AML-193 (cell line): Measurements from ENCODE around the gene ISM1.
A peak's percentile ranks its signal among the peaks of the same experiment; 100 is the strongest.

ENCODE experiments used
- DNase-seq, 2 experiments: peaks; one replicate each; lab custom pipeline; 2025; lab: John Stamatoyannopoulos, UW

ISM1 gene

GRCh38 chr20:13283869-13284829 lies 63.1 kb downstream of the ISM1 start:
- no peak for DNase-seq

- DNase-seq = no peak
Measured at GRCh38 chr20:13284830-13285229, 63.8 kb downstream of the ISM1 start.

DNA sequence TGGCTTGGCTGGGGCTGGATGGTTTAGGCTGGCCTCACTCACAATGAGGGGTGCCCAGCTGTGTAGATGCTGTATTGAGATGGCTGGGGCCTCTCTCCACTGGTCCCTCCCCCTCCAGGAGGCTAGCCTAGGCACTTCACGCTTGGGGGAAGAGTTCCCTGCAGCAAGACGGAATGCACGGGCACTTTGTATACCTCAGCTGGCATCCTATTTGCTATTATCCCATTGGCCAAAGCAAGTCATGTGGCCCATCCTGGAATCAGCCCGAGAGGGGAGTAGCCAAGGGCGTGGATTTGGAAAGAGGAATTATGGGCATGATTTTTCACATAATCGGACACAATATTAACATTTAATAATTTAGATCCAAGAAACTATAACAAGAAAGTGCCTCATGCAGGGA lies 64.3 kb downstream of the ISM1 start:
- DNase-seq = no peak

DNA sequence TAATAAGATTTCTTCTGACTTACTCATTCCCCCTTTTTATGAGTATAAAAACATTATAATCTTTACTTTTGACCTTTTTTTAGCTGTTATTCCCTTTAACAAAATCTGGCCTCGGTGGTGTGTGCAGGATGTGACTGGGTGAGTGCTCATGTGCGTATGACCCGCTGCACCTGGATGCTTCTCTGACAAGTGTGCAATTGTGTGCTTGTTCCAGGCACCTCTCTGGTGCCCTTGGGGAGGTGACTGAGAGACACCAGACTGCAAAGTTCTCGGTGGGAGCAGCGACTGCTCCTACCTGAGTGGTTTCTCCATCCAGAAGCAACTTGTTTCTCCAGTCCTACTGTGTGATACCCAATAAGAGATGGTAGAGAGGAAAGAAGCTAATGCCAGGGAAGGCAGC lies 65.0 kb downstream of the ISM1 start:
- DNase-seq = no peak

GRCh38 chr20:13286607-13287006 lies 65.5 kb downstream of the ISM1 start:
- no peak for DNase-seq

DNA sequence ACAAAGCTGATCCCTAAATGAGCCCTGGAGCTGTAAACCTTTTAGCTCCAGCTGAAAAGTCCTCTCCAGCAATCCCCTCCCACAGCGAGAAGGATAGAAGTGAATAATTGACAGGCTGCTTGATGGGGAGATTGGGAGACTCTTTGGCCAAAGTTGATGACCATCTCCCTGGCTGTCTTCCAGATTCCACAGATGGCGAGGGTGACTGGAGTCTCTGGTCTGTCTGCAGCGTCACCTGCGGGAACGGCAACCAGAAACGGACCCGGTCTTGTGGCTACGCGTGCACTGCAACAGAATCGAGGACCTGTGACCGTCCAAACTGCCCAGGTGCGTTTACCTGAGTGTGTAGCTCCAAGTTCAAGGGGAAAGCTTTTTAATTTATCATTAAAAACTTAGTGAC lies 67.3 kb downstream of the ISM1 start:
- no peak for DNase-seq

GRCh38 chr20:13289031-13289430 lies 68.0 kb downstream of the ISM1 start:
- no peak for DNase-seq

GRCh38 chr20:13290724-13291123 lies 69.7 kb downstream of the ISM1 start:
- no peak for DNase-seq

DNA sequence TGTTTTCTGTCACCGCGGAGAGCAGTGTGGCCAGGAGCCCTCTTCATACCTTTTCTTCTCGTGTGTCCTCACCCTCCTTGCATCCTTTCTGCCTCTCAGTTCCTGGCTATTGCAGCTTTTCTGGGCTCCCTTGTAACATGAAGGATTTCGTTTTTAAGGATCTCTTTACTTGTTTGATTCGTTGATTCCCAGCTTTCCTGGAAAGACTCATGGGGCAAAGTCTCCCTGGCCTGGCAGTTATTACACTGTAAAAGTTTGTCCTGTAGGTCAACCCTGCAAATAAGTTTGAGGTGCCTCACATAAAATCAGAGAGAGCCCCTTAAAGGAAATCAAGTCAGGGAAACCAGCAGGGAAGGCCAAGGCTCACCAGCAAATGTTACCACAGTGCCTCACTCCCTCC lies 70.1 kb downstream of the ISM1 start:
- DNase-seq = no peak

DNA sequence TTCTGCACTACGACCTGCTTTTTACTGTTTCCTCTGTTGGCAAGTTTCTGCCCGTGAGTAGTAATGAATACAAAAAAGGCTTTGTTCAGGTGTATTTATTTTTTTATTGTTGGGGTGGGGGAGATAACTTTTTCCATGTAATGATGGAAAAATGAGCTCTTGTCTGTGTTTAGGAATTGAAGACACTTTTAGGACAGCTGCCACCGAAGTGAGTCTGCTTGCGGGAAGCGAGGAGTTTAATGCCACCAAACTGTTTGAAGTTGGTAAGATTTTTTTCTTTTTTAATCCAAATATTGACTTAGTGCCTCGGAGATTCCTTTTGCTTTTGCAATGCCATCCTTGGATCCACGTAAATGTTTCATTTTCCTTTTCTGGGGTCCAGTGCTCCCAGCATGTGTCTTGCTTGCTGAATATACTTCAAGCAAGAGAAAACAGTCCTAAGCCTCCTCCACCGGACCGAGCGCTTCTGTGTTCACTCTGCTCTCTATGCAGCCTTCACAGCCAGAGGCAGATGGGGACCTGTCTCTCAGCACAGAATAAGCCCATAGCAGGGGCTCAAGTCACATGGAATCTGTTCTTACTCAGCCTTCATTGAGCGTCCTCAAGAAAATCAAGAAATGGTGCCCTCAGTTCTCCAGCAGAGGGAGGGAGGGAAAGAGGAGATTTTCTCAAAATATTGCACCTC lies 71.3 kb downstream of the ISM1 start:
- no peak for DNase-seq

DNA sequence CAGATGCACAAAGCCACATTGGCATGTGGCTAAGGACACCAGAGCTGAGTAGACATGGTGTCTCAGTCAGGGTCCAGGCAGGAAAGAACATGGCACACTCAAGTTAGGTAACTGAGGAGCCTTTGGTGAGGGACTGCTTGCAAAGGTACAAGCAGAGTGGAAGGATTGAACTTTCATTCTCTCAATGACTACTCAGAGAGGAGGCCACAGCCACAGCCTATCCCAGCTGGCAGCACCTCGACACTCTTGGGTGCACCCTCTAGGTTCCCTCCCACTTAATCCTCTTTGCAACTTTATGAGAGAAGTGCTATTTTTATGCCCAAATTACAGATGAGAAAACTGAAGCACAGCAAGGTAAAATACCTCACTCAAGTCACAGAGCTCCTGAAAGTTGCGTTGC lies 73.4 kb downstream of the ISM1 start:
- no peak for DNase-seq

DNA sequence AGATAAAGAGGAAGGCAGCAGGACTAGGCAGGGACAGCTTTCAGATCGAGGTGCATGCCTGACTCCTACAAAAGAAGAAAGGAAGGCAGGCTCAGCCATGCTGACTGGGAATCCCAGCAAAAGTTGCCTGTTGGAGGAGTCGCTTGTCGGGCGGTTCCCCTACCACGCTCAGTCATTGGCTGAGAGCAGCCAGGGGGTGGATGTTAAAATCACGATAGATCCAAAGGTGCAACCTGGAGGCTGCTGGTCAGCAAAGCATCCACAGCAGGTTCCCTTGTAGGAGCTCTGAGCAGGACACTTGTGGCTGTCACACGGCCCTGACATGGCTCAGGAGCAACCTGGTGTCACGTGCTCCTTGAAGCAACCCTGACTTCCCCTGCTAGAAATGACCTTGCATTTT lies 74.6 kb downstream of the ISM1 start:
- DNase-seq = no peak

DNA sequence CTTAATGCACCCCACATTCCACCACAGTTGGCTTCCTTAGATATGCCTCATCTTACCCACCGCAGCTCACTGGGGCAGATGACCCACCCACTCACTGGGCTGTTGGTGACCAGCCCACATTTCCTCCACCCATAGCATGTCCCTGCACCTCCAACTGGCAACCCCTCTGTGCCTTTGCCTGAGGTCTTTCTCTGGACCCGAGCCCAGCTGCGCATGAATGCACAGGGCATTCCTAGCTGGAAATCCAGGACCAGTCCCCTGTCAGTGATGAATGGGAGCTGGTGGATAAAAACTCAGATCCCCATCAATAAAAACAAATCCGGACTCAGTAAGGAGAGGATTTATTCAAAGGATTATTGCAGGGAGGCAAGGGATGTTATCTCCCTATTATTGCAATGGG lies 75.0 kb downstream of the ISM1 start:
- no peak for DNase-seq

DNA sequence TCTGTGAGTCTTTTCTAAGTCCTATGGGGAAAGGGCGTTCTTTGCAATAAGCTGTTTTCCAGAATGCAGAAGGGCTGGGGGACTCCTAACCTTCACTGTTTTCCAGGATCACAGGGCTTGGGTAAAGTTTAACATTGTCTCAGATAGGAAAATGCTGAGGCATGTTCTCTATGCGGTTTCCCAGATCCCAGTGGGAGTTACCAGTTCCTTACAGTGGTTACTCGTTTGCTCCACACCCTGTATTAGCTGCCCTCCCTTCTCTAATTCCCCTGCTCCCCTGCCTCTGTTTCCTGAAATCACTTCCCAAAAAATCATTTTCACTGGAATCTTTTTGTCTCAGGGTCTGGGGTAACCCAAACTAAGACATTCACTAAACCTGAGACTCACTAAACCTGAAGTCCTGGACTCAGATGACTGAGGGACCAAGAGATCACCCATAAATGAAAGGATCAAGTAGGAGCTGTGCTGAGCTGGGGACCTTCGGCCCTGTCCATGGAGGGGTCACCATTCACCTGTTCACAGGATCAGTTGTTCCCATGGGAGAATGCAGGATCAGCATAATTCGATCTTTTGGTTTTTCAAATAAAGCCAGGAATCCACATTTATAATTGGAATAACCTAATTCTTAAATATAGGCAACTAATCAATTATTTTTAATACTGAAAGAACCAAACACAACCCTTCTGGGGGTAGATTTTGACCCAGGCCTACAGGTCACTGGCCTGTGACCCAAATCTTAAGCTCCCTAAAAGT lies 76.2 kb downstream of the ISM1 start:
- DNase-seq = no peak

DNA sequence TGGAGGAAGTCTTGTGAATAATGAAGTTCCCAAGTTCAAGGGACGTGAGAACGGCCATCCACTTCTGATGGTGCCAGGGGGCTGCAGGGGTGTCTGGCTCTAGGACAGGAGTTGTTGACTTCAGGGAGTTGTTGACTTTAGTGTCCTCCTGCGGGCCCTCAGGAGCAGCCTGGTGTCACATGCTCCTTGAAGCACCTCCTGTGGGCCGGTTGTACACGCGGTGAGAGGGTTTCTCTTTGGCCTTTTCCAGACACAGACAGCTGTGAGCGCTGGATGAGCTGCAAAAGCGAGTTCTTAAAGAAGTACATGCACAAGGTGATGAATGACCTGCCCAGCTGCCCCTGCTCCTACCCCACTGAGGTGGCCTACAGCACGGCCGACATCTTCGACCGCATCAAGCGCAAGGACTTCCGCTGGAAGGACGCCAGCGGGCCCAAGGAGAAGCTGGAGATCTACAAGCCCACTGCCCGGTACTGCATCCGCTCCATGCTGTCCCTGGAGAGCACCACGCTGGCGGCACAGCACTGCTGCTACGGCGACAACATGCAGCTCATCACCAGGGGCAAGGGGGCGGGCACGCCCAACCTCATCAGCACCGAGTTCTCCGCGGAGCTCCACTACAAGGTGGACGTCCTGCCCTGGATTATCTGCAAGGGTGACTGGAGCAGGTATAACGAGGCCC lies 77.8 kb downstream of the ISM1 start:
- no peak for DNase-seq

- DNase-seq = no peak
Measured at GRCh38 chr20:13299401-13299800, 78.3 kb downstream of the ISM1 start.

DNA sequence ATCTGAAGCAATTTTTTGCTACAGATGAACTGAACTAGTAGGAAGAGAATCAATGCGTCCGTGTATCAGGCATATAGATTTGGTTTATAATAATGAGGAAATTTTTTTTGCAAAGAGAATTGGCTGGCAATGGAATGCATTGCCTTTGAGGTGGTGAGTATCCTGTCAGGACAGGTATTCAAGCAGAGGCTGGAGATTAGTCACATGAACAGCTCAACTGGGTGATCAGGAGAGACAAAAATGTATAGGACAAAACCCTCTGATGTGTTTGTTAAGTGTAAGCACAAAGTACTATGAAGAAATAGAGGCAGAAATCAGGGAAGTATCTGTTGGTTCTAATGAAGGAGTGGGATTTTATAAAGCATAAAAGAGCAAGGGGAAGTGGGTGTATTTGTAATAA lies 80.5 kb downstream of the ISM1 start:
- no peak for DNase-seq

DNA sequence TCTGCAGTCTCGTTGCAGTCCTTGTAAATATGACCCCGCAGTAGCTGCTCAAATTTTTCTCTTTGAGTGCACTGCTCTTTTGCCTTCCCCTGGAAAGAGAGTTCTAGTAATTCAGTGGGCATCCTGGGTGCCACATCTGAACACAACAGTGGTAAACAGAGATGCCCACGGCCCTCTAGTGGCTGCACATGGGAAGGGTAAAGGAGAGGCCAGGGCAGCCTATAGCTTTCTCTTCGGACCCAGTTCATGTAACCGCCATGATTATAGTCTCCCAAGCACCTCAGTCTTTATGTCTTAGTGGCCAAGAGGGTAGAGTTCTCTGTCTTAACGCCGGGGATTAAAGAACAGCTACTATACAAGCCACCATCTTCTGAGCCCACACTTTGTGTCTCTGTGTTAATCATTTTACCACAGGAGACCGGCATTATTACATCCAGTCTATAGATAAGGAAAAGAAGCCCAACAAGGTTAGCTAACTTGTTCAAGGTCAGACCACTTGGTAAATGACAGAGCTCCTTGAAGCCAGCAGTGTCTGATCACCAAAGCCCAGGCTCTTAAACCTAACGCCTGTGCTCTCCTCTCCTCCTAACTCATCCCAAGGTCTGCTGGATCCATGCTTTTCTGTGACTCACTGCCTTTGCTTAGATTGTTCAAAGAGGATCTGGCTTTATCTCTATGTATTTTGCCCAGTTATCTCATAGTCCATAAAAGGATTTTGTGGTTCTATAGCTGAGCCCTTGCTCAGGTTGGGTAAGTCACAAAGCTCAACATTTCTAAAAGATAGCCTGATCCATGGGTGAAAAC lies 81.8 kb downstream of the ISM1 start:
- peak in 1 of 2 experiments; percentile 18 for DNase-seq

GRCh38 chr20:13305284-13305683 lies 84.2 kb downstream of the ISM1 start:
- no peak for DNase-seq

GRCh38 chr20:13307562-13308163 lies 86.6 kb downstream of the ISM1 start:
- no peak for DNase-seq

- DNase-seq = no peak
Measured at GRCh38 chr20:13312300-13312699, 91.2 kb downstream of the ISM1 start.
